H9 (cell line): Measurements from ENCODE around the gene LPXN. TPM values are rescaled to one million over a fixed set of nuclear protein-coding genes. Genes with fewer than 3 reads are reported as not detected.

Experiments used
- DNase-seq: peaks from one replicate; pipeline ENCODE4 v3.0.0-alpha.2; 2017
- H2AFZ ChIP-seq: one replicate; pipeline ENCODE4 v1.6.1; 2013; ENCODE audit warnings: mild to moderate bottlenecking, low read length, control low read depth, moderate library complexity
- H2AK5ac ChIP-seq: 2 replicates; pipeline ENCODE4 v1.6.1; 2013; ENCODE audit warnings: low read length, control low read depth, mixed read lengths; ENCODE audit not compliant: insufficient read length
- H2BK120ac ChIP-seq: one replicate; pipeline ENCODE4 v1.6.1; 2013; ENCODE audit warnings: low read depth, mild to moderate bottlenecking, low read length, control low read depth, inconsistent platforms; ENCODE audit not compliant: poor library complexity, severe bottlenecking
- H2BK12ac ChIP-seq: 2 replicates; pipeline ENCODE4 v1.6.1; 2013; ENCODE audit warnings: low read length, control low read depth, mixed read lengths, low read depth; ENCODE audit not compliant: insufficient read length
- H2BK15ac ChIP-seq: 2 replicates; pipeline ENCODE4 v1.6.1; 2013; ENCODE audit warnings: low read depth, low read length, control low read depth
- H2BK20ac ChIP-seq: one replicate; pipeline ENCODE4 v1.6.1; 2013; ENCODE audit warnings: low read depth, mild to moderate bottlenecking, low read length, control low read depth, inconsistent platforms; ENCODE audit not compliant: poor library complexity, severe bottlenecking
- H2BK5ac ChIP-seq: 2 replicates; pipeline ENCODE4 v1.6.1; 2013; ENCODE audit warnings: low read length, control low read depth, mixed read lengths; ENCODE audit not compliant: insufficient read length
- H3K14ac ChIP-seq: 2 replicates; pipeline ENCODE4 v1.6.1; 2013; ENCODE audit warnings: low read length, control low read depth; ENCODE audit not compliant: insufficient read depth
- H3K18ac ChIP-seq: 2 replicates; pipeline ENCODE4 v1.6.1; 2013; ENCODE audit warnings: low read depth, mild to moderate bottlenecking, mixed read lengths, low read length, control low read depth; ENCODE audit not compliant: insufficient read length
- H3K23ac ChIP-seq: 2 replicates; pipeline ENCODE4 v1.6.1; 2013; ENCODE audit warnings: low read length, control low read depth, mixed read lengths, low read depth; ENCODE audit not compliant: insufficient read length
- H3K23me2 ChIP-seq: 2 replicates; pipeline ENCODE4 v1.6.1; 2013; ENCODE audit warnings: low read depth, mild to moderate bottlenecking, mixed read lengths, low read length, control low read depth; ENCODE audit not compliant: insufficient read length, poor library complexity, severe bottlenecking
- H3K27ac ChIP-seq: 2 replicates; pipeline ENCODE4 v1.5.1; 2013; ENCODE audit warnings: low read length, control low read depth, mixed read lengths, low read depth; ENCODE audit not compliant: insufficient read length
- H3K27me3 ChIP-seq: 2 replicates; pipeline ENCODE4 v1.6.1; 2013; ENCODE audit warnings: low read length, control low read depth, inconsistent platforms; ENCODE audit not compliant: insufficient read depth
- H3K4ac ChIP-seq: 2 replicates; pipeline ENCODE4 v1.6.1; 2013; ENCODE audit warnings: low read depth, mild to moderate bottlenecking, control low read depth, inconsistent platforms, low read length, moderate library complexity
- H3K4me1 ChIP-seq: 2 replicates; pipeline ENCODE4 v1.6.1; 2013; ENCODE audit warnings: low read length, control low read depth, inconsistent platforms; ENCODE audit not compliant: insufficient read depth
- H3K4me2 ChIP-seq: 2 replicates; pipeline ENCODE4 v1.6.1; 2013; ENCODE audit warnings: low read length, control low read depth, mixed read lengths; ENCODE audit not compliant: insufficient read length, insufficient read depth
- H3K56ac ChIP-seq: 2 replicates; pipeline ENCODE4 v1.6.1; 2013; ENCODE audit warnings: low read depth, mild to moderate bottlenecking, mixed read lengths, low read length, control low read depth; ENCODE audit not compliant: insufficient read length
- H3K79me1 ChIP-seq: 2 replicates; pipeline ENCODE4 v1.6.1; 2013; ENCODE audit warnings: low read depth, mild to moderate bottlenecking, moderate library complexity, low read length, control low read depth, inconsistent platforms; ENCODE audit not compliant: insufficient read depth, poor library complexity, severe bottlenecking
- H3K79me2 ChIP-seq: 2 replicates; pipeline ENCODE4 v1.6.1; 2013; ENCODE audit warnings: low read length, control low read depth, inconsistent platforms; ENCODE audit not compliant: insufficient read depth
- H3K9ac ChIP-seq: 2 replicates; pipeline ENCODE4 v1.6.1; 2013; ENCODE audit warnings: low read length, control low read depth, mixed read lengths; ENCODE audit not compliant: insufficient read length; ENCODE audit errors: extremely low read depth
- H3K9me3 ChIP-seq: one replicate; pipeline ENCODE4 v1.6.1; 2013; ENCODE audit warnings: low read depth, low read length, inconsistent platforms; ENCODE audit not compliant: control insufficient read depth
- H3T11ph ChIP-seq: one replicate; pipeline ENCODE4 v1.6.1; 2013; ENCODE audit warnings: mild to moderate bottlenecking, low read length, control low read depth, inconsistent platforms
- H4K20me1 ChIP-seq: one replicate; pipeline ENCODE4 v1.6.1; 2013; ENCODE audit not compliant: control insufficient read depth, insufficient read length, insufficient read depth
- H4K5ac ChIP-seq: 2 replicates; pipeline ENCODE4 v1.6.1; 2013; ENCODE audit warnings: low read depth, mild to moderate bottlenecking, mixed read lengths, low read length, control low read depth; ENCODE audit not compliant: insufficient read length
- H4K8ac ChIP-seq: replicated peaks from 2 replicates; pipeline ENCODE4 v1.6.1; 2013; ENCODE audit warnings: low read length, control low read depth, mixed read lengths, low read depth; ENCODE audit not compliant: insufficient read length
- H4K91ac ChIP-seq: 2 replicates; pipeline ENCODE4 v1.6.1; 2013; ENCODE audit warnings: low read depth, mild to moderate bottlenecking, moderate library complexity, mixed read lengths, low read length, control low read depth; ENCODE audit not compliant: insufficient read length
- H3K27ac Mint-ChIP-seq, 3 experiments: 2 replicates in 2 of 3; 3 replicates in 1 of 3; pipeline ENCODE4 v1.8.0; 2020 to 2021; ENCODE audit warnings: mixed read lengths in 3 of 3, mild to moderate bottlenecking in 1 of 3, moderate library complexity in 1 of 3
- H3K27me3 Mint-ChIP-seq: 2 replicates; pipeline ENCODE4 v1.8.0; 2021; ENCODE audit warnings: low read depth, mild to moderate bottlenecking, moderate library complexity, mixed read lengths
- H3K36me3 Mint-ChIP-seq, 3 experiments: 2 replicates in 2 of 3; 3 replicates in 1 of 3; pipeline ENCODE4 v1.8.0; 2020 to 2021; ENCODE audit warnings: low read depth in 3 of 3, mixed read lengths in 3 of 3; ENCODE audit not compliant: insufficient read depth in 1 of 3
- H3K4me1 Mint-ChIP-seq, 2 experiments: 2 replicates each; pipeline ENCODE4 v1.8.0; 2020; ENCODE audit warnings: mixed read lengths in 2 of 2
- H3K4me3 Mint-ChIP-seq, 2 experiments: 2 replicates in 1 of 2; 3 replicates in 1 of 2; pipeline ENCODE4 v1.8.0; 2020 to 2021; ENCODE audit warnings: mild to moderate bottlenecking in 2 of 2, mixed read lengths in 2 of 2, moderate library complexity in 1 of 2
- H3K9me3 Mint-ChIP-seq, 2 experiments: 2 replicates in 1 of 2; 3 replicates in 1 of 2; pipeline ENCODE4 v1.8.0; 2020; ENCODE audit warnings: mild to moderate bottlenecking in 2 of 2, mixed read lengths in 2 of 2, moderate library complexity in 1 of 2
- WGBS: extraction: QIAGEN DNeasy Blood & Tissue Kit; methylation state at CpG from one replicate; pipeline ENCODE4 v1.1.7; 2013; ENCODE audit warnings: missing lambda C conversion rate, low lambda C conversion rate, mixed read lengths; ENCODE audit not compliant: insufficient read length; ENCODE audit errors: extremely low coverage; 5-methylcytosine and 5-hydroxymethylcytosine counted together
- total RNA-seq: library from RNA; stranded (reverse); gene quantifications from 2 replicates; pipeline ENCODE4 v1.2.1, GENCODE V29; 2021
- TF ChIP-seq, protein P1 (sequence below): fragments of 200-600 bp; sonication (generic); conservative IDR thresholded peaks from 3 replicates; pipeline ENCODE4 v1.8.0; 2021; ENCODE audit warnings: antibody characterized with exemption, mild to moderate bottlenecking

The LPXN gene
- total RNA-seq, 1 experiment from 2014 or later: 1.4 TPM

DNA sequence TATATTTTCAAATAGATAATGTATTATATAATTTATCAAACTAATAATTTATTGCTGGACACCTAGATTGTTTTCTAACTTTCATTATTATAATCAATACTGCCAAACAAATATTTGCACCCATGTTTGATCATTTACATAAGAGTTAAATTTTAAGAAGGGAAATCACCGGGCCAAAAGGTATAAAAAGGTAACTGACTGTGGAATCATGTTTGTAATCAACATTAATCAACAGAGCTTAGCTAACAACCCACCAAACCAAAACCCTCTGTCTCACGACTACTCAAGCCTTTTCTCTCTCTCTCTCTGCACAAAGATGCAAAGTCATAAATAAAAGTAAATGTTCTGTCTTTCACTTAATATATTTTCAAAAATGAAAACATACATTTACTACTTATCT, 14.8 kb downstream of the LPXN start:
- Histone ChIP-seq H4K20me1 (no peaks in the 10 kb centered on the region), H4K91ac (no peak overlapping the region)

More for the DNA sequence above, 14.8 kb downstream of the LPXN start:
- Histone ChIP-seq H2BK20ac (no peak overlapping the region), H3K4ac (no peak overlapping the region), H3K18ac (no peak overlapping the region), H3T11ph (no peak overlapping the region), H3K23ac (no peak overlapping the region), H3K27ac (no peak overlapping the region), H3K9ac (no peak overlapping the region), H3K79me1 (no peaks in the 10 kb centered on the region), H2BK5ac (no peak overlapping the region), H2AK5ac (no peak overlapping the region), H2BK12ac (no peak overlapping the region), H3K79me2 (no peaks in the 10 kb centered on the region), H3K27me3 (no peaks in the 10 kb centered on the region), H2BK120ac (no peak overlapping the region), H2BK15ac (no peak overlapping the region), H3K14ac (no peak overlapping the region), H4K5ac (no peak overlapping the region), H4K8ac (no peak overlapping the region), H3K56ac (no peak overlapping the region), H3K9me3 (no peaks in the 10 kb centered on the region), H3K4me2 (no peak overlapping the region), H3K23me2 (no peaks in the 10 kb centered on the region), H2AFZ (no peak overlapping the region), H3K4me1 (no peaks in the 10 kb centered on the region)
- H3K27ac Mint-ChIP-seq: no peak overlapping the region
- no peaks in the 10 kb centered on the region for H3K36me3 Mint-ChIP-seq
- no peaks in the 10 kb centered on the region for H3K27me3 Mint-ChIP-seq
- H3K4me3 Mint-ChIP-seq: no peak overlapping the region
- H3K9me3 Mint-ChIP-seq: no peaks in the 10 kb centered on the region
- no peak for DNase-seq
- WGBS: no CpG with 5 or more reads among the region's 2 CpGs
- H3K4me1 Mint-ChIP-seq: no peaks in the 10 kb centered on the region
- TF ChIP-seq, protein P1, sequence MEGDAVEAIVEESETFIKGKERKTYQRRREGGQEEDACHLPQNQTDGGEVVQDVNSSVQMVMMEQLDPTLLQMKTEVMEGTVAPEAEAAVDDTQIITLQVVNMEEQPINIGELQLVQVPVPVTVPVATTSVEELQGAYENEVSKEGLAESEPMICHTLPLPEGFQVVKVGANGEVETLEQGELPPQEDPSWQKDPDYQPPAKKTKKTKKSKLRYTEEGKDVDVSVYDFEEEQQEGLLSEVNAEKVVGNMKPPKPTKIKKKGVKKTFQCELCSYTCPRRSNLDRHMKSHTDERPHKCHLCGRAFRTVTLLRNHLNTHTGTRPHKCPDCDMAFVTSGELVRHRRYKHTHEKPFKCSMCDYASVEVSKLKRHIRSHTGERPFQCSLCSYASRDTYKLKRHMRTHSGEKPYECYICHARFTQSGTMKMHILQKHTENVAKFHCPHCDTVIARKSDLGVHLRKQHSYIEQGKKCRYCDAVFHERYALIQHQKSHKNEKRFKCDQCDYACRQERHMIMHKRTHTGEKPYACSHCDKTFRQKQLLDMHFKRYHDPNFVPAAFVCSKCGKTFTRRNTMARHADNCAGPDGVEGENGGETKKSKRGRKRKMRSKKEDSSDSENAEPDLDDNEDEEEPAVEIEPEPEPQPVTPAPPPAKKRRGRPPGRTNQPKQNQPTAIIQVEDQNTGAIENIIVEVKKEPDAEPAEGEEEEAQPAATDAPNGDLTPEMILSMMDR: no peak
